NCI-H146 (cell line): ENCODE data around the gene CYB5R2.

Source experiments
- DNase-seq: peaks from one replicate; lab custom pipeline; 2025; lab: John Stamatoyannopoulos, UW

CYB5R2 gene

DNA sequence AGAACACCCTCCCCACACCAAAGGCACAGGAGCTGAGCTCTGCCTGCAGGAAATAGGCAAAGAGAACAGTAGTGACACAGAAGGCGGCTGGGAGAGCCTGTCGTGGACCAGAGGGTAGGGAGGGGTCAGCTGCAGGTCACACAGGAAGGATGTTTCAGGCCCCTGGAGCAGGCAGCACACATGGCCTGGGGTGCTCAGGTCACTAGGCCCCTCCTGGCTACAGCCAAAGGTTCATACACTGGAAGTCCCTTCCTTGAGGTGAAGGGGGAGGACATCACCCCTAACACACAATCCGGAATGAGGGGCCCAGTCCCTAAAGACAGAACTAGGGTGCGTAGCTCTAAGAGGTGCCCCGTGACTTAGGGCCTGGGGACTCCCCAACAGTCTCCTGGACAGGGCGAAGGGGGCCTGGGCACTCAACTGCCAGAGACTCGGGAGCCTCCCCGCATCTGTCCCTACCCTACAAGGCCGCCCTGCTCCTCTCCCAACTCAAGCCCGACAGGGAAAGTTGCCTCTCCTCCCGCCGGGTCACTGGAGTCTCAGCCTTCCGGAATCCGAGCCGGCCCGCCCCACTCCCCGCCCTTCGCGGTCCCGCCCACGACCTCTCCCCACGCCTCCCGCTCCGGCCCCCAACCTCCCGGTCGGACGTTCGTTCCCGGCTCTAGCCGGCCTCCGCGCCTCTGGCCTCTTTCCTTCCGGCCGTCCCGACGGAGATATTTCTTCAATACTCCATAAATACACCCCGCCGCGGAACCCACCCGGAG lies at the start of gene CYB5R2:
TSS of gene CYB5R2 (minus strand) at position 541 of the 764 bp plus-strand sequence. CDS start 675 bp downstream, outside the sequence.
- DNase-seq = no peak

DNA sequence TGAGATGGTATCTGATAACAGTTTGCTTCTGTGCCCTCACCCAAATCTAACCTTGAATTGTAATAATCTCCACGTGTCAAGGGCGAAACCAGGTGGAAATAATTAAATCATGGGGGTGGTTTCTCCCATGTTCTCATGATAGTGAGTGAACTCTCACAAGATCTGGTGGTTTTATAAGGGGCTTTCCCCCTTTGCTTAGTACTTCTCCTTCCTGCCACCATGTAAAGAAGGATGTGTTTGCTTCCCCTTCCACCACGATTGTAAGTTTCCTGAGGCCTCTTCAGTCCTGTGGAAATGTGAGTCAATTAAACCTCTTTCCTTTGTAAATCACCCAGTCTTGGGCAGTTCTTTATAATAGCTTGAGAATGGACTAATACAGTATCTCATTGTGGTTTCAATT lies 41.5 kb upstream of the CYB5R2 start:
- DNase-seq = no peak

DNA sequence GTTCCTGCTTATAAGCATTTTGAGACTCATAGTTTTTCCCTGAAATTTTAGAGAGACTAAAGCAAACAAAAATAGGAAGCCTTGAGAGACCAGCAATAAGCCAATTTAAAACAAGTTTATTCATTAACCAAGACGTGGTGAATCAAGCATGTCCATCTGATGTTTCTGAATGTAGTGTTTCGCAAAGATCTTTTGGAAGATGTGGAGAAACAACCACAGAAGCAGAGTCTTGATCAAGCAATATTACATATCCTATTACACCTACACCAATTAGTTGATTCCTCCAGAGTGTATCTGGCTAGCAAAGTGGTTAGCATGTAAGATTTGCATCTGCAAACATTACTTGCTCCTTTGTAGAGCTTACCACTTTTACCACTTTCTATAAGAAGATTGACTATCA lies 33.1 kb upstream of the CYB5R2 start, which contains the start of gene OVCH2:
TSS of gene OVCH2 (minus strand) at position 101 of the 400 bp plus-strand sequence. CDS start at position 18, 83 bp downstream.
- no peak for DNase-seq

DNA sequence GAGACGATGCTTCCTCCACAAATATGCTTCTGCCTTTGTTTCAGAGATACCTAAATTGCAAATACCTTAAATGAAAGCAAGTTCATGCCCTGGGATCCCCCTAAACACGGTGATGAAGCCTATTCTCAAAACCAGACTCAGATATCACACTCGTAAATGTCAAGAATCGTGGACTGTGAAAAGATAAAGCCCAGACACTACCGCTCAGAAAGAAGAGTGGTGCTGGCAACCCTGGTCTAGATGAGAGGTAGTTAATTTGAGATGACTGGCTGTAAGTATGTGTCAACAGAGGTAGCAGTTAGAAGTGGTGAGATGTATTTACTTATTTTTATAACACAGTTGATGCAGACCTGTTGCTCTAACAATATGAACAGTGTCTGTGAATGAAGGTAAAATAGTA lies 30.4 kb upstream of the CYB5R2 start:
- DNase-seq = no peak

DNA sequence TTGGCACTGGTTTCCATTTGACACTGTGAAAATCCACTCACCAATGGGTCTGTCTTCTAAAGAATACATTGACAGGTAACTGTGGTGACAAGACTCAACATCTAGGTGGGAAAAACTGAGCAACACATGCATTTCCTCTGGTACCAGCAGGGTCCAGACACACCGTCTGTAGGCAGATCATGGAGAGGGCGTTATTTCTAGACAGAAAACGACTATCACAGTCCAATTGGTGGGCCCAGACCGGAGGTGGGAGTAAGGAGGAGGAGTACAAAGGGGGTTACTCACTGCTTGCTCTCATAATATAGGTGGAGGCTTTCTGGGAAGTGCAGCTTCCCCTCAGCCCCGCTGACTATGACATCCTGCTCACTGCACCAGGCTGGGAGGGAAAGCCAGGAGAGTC lies 23.1 kb upstream of the CYB5R2 start:
- no peak for DNase-seq

DNA sequence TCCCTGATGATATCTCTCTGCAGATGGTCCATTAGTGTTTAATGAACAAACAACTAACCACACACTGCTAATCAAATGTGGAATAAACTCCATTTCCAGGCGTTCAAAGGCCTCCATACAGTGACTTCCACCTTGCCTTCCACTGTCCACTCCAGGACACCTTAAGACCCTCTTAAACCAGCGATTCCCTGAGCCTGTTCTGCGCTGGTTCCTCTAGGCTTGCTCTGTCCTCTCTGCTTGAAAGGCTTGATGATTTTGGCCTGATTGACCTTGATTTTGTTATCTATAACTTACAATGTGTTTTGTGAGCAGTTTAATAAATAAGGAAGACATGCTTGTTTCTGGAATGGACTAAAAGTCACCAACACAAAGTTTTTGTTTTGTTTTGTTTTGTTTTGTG lies 20.9 kb upstream of the CYB5R2 start:
- DNase-seq = no peak

DNA sequence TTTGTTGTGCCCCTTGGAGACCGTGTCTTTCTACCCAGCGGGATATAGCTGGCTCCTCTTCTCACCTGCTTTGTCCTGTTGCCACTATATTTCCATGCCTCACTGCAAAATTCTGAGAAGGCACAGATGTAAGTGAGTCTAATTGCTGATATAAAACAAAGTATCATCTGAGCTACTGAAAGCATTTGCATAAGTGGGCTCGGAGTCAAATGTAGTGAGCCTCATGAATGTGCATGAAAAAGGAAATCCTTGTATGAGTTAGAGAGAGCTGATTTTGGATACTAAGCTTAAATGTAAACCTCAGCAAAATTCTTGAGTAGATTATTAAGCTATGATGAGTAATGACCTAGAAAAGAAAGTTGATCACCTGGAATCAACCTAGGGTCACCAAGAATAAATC lies 19.1 kb upstream of the CYB5R2 start:
- no peak for DNase-seq

DNA sequence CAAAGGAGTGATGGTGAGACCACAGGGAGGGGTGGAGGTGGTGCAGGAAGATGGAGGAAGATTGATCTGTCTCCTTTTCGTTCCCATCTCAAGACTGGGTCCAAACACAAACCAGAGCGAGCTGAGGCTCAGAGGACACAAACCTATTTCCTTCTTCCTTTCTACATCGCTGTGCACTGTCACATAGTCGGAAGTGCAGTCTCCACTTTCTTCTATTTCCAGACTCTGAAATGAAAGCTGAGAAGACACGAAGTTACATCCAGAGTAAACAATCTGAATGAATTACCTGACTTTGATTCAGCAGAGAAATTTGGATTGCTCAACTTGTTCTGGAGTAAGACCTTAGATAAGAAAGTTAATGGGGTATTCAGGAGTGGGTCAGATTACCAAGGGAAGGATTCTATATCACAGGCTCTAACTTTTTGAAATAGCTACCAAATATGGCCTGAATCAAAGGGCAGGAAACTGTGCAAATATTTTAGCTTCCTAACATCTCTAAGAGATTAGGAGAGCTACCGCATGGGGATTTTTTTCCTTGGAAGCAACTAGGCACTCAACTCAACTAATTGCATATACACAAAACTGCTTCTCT lies 18.6 kb upstream of the CYB5R2 start:
- DNase-seq = no peak

DNA sequence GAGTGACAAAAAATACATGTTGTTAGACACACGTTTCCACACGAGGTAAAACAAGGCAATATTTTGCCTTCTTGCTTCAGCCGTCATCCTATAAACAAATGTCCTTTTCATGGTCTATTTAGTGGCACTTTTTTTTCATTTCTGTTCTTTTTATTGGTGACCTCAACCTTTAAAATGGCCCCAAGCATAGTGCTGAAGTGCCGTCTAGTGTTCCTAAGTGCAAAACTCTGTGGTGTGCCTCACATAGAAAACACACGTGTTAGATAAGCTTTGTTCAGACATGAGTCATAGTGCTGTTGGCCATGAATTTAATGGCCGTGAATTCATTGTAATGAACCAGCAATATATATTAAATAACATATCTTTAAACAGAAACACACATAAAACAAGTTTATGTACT lies 17.3 kb upstream of the CYB5R2 start:
- DNase-seq = no peak

DNA sequence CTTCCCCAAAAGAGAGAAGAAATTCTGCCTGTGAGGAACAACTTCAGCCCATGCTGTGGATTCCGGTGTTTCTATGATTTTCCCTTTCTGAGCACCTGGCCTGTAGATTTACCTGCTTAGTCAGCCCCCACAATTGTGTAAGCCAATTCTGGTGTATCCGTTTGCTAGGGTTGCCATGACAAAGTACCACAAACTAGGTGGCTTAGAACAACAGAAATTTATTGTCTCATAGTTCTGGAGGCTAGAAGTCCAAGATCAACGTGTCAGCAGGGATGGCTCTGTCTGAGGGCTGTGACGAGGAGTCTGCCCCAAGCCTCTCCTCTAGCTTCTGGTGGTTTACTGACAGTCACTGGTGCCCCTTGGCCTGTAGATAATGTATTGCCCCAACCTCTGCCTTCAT lies 15.9 kb upstream of the CYB5R2 start:
- DNase-seq = no peak

DNA sequence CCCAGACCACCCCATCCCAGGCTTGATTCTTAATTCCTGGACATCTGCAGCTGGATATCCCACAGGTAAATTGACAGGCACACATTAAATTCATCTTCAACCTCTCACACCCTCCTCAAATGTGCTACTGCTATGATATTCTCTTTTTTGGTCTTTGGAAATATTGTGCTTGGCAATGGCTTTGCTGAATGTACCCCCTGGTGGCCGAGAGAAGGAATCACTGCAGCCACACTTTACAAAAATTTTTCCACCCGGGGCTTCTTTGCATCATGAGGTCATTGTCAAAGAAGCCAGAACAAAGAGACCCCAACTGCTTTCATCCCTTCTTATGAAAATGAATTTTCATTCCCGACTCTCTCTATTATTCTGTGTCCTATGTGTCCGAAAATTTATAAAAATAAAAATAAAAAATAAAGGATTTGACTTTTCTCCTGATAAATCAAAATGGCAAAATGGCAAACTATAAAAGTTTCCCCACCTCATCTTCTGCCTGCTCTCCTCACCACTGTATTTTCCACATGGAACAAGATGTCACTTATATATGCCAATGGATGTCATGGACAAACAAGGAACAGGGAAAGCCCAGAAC lies 15.0 kb upstream of the CYB5R2 start:
- no peak for DNase-seq

DNA sequence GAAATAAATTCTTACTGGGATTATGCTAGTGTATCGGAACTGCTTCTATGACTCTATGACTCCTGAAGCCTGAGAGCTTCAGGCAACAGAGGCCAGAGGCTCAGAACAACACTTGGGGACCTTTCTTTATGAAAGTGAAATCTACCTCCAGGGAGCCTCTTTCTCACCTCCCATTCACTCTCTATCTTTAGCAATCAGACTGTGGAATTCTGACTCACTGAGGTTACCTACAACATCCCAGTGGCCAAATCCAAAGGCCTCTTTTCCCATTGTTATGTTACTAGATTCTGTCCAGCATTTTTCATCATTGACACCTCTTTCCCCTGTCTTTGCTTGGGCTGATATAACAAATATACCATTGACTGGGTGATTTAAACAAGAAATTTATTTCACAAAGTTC lies 14.1 kb upstream of the CYB5R2 start:
- DNase-seq = no peak

DNA sequence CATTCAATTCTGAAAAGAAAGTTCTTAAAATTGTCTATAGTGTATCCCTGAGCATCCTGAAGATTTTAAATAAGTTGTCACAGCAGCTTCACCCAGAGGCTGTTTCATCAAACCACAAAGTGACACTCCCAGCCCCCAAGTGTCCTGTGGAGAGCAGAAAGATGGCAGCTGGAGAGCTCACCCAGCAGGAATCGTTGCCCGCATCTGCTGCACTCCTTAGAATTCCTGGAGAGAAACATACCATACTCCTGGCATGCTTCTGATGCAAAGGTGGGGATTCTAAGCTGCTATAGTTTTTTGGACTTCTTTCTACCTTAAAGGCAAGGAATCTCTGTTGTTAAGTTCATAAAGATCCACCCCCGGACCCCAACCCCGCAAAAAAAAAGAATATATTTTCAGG lies 13.5 kb upstream of the CYB5R2 start:
- no peak for DNase-seq

DNA sequence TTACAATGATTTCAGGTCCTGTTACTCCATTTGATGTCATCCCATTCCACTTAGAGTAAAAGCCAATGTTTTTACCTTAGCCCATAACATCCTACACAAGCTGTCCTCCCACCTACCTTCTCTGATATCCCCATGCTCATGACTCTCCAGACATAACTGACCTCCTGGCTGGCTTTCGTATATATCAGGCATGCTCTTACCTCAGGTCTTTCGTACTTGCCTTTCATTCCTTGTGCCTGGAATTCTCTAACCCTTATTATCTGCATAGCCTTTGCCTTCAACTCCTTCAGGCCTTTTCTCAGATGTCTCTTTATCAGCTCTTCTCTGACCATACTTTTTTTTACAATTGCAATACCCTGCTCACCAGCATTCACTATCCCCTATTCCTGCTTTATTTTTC lies 10.3 kb upstream of the CYB5R2 start:
- no peak for DNase-seq

DNA sequence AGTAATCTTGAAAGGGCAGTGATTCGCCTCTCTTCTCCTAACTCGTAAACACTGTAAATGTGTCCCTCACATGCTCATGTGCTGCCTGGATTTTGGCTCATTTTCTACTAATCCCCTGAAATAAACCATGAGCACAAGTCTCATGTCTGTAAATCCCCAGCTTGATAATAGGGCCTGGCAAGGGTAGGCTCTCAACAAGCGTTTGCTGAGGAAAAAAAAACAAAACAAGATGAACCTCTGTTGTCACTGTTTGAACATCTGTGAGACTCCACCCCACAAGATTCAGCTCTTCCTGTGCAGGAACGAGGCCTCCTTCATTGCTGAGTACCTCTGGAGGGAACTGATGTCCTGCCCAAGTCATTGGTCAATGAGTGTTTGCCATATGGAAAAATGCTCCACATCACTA lies 4.5 kb upstream of the CYB5R2 start:
- no peak for DNase-seq

DNA sequence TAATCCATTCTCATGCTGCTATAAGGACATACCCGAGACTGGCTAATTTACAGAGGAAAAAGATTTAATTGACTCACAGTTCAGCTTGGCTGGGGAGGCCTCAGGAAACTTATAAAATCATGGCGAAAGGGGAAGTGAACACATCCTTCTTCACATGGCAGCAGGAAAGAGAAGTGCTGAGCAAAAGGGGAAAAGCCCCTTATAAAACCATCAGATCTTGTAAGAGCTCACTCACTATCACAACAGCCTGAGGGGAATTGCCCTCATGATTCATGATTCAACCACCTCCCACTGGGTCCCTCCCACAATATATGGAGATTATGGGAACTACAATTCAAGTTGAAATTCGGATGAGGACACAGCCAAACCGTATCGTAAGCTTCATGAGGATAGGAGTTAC lies 3.8 kb upstream of the CYB5R2 start:
- no peak for DNase-seq

DNA sequence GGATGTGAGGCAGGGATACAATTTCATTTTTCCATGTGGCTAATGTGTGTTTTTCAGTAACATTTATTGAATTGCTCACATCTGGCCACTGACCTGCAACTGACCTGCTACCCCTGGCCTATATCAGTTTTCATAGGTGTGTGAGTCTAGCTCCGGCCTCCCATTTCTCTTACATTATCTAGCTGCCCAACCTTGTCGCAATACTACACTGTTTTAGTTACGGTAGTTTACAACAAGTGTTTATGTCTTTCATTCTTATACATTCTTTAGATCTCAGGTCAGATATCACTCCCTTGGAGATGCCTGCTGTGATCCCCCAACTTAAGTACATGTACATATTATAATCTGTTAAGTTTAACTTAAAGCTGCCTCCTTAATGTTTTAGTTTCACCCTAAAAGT lies 2.3 kb upstream of the CYB5R2 start:
- DNase-seq = no peak

DNA sequence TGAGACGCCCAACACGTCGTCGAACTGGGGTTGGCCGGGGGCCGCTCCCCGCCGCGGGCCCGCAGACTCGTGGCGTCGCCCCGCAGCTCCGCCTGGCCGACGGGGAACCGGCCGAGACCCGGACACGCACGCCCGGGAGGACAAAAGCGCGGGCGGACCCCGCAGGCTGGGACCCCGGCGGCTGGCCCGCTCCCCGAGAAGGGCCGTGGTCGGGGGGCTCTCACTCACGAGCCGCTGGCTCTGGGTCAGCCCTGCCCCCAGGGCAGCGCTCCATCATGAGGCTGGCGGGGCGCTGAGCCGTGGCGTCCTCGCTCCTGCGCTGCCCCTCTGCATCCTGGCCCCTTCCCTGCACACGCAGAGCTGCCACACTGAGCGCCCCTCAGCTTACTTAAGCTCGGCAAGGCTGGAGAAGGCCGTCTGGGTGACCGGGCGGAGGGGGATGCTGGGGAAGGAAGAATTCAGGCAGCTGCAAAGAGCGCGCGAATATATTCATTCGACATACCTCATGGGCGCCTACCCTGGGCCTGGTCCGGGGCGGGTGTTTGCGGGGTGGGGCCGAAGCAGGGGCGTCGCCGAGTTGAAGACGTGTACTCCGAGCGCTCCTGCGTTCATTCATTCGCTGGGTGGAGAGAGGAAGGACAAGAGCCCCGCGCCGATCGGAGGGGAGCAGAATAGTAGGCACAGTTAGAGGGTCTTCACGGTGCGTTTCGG lies 579 bp upstream of the CYB5R2 start:
- no peak for DNase-seq

DNA sequence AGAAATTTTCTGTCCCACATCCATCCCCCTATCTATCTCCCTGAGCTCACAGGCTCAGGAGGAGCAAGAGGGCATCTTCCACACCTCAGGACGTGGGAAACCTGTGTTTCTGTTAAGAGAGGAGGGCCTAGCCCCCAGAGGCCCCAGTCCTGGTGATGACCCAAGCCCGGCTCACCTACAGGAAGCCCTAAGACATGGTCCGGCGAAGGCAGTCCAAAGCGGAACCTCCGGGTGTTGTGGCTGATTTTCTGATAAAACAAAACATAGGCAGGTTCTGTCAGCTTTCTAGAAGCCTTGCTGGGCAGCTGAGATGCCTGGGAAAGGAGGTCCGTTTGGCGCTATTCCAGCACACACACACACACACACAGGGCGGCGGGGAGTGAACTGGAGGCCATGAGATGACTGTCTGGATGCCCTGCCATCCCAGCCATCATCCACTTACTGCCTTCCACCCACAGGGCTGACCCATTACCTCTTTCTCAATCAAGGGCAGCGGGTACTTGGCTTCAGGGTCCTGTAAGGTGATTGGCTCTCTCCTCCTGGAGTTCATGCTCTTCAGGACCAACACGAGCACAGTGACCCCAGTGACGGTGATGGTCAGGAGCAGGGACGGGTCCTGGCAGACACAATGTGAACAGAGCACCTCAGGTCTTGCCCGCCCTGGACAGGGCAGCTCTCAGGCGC lies 882 bp downstream of the CYB5R2 start:
- DNase-seq = no peak

DNA sequence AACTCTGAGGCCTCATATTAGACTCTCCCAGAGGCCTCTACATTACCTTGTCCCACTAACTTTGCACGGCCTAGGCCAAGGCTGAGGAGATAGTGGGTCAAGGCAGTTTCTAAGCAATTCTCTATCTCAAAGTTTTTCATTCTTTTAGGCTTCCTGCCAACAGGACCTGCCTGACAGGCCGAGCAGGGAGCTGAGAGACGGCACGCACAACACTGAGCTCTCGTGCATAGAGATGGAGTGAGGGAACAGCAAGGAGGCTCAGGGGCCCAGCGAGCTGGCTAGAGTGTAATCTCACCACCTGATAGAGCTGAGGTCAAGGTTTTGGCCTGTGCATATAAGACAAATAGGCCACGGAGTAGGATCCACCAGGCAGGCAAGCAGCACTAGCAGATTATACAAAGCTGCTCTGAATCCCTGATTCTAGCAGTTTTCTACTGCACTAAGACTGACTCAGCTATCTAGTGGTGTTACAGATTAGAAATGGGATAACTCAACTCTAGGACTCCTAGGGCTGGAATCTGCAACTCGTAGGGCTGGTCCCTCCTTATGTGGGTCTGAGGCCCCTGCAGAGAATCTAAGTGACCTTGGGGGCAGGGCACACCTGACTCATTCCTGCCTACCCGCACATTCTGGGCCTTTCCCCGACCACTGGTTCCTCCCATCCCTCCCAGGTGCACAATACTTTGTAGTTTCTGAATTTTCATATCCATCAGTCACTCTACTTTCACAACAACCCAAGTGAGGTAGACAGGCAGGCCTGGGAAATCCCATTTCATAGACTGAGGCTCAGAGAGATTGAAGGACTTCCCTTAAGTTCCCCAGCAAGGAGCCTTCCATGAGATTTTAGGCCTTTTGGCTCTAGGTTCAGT lies 1.7 kb downstream of the CYB5R2 start:
- DNase-seq = no peak

DNA sequence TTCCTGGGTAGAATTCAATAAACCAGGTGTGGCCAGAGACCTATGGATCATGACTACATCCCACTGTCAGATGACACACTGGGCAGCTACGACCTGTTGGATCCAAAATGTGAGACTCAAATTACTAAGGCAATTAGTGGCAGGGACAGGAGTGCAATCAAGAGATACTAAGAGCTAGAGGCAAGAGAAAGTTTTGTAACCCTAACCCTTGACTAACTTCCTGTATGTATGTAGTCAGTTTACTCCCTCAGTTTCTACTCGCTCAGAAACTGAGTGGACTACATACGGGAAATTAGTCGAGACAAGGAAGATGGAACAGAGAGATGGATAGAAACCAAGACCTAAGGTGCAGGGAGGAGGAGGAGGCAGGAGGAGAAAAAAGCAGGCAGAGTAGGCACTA lies 2.7 kb downstream of the CYB5R2 start:
- DNase-seq = no peak
